Measurements from ENCODE around the gene PRSS57. TPM values are rescaled to one million over a fixed set of nuclear protein-coding genes. Genes with fewer than 3 reads are reported as not detected.
"Not testable (repeated sequence)": the region's sequence is repeated elsewhere in the genome, so short reads cannot be mapped to it uniquely, and the experiment has no call there.

Gene PRSS57
- total RNA-seq, 6 experiments from 2014 or later, result 0.20 TPM; not detected in 5

GRCh38 chr19:734716-735115 is 39.5 kb upstream of the PRSS57 start:
- 48% methylated on average over 11 of the region's 13 CpGs for WGBS (ENCODE audit: insufficient coverage, low coverage, low lambda C conversion rate, missing lambda C conversion rate)
- no peak overlapping the region for H3K4me3 ChIP-seq
- H3K9me3 ChIP-seq, result no peaks in the 10 kb centered on the region
- DNase-seq (no peak), ATAC-seq (no peak)
- no peaks in the 10 kb centered on the region for H3K27me3 ChIP-seq
- peaks cover 0 to 4% (median 0%) of the 10 kb centered on the region in 4 donors for H3K4me1 ChIP-seq
- H3K36me3 ChIP-seq, result no peaks in the 10 kb centered on the region
- no peak for TF ChIP-seq POLR2A (IDR thresholded peaks at IDR 0.05)
- no peak for TF ChIP-seq CTCF (IDR thresholded peaks at IDR 0.05)
- H3K27ac ChIP-seq, result no peak overlapping the region
- intact Hi-C loops (cut with DNase I), result loop anchor here (5.0 to 10.0 kb wide), 2 partner anchors 67 to 140 kb away; no protein-coding TSS in a partner anchor

DNA sequence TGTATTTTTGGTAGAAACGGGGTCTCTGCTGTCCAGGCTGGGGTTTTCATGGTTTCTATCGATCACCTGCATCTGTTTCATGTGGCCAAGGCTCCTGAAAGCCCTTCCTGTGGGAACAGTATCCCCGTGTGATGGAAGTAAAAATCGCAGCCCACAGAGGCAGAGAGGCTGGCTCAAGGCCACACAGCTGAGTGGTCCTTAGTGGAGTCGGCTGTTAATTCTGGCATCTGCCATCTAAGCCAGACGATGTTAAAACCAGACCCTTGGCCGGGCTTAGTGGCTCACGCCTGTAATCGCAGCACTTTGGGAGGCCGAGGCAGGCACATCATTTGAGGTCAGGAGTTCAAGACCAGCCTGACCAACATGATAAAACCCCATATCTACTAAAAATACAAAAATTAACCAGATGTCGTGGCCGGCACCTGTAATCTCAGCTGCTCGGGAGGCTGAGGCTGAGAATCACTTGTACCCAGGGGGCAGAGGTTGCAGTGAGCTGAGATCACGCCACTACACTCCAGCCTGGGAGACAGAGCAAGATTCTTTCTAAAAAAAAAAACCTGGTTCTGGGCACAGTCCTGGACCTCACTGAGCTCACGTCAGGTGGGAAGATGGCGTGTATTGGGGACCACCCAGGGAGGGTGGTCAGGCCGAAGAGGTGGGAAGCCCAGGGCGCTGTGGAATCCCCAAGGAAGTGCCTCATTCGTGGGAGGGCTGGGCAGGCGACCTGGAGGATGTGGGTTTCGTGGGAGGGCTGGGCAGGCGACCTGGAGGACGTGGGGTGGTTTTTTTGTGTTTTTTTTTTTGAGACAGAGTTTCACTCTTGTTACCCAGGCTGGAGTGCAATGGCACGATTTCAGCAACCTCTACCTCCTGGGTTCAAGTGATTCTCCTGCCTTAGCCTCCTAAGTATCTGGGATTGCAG is 37.2 kb upstream of the PRSS57 start:
- intact Hi-C loops (cut with DNase I), result loop anchor here (5.0 to 10.0 kb wide), 2 partner anchors 65 to 138 kb away; no protein-coding TSS in a partner anchor
- DNase-seq (no peak), ATAC-seq (no peak)
- H3K27ac ChIP-seq, result no peak overlapping the region
- 69% methylated on average over 14 of the region's 24 CpGs for WGBS (ENCODE audit: insufficient coverage, low coverage, low lambda C conversion rate, missing lambda C conversion rate)
- no peaks in the 10 kb centered on the region for H3K27me3 ChIP-seq
- no peak overlapping the region for H3K4me3 ChIP-seq
- no peak for TF ChIP-seq CTCF (IDR thresholded peaks at IDR 0.05)
- TF ChIP-seq POLR2A (IDR thresholded peaks at IDR 0.05), result no peak
- no peaks in the 10 kb centered on the region for H3K36me3 ChIP-seq
- no peaks in the 10 kb centered on the region for H3K4me1 ChIP-seq
- no peaks in the 10 kb centered on the region for H3K9me3 ChIP-seq

DNA sequence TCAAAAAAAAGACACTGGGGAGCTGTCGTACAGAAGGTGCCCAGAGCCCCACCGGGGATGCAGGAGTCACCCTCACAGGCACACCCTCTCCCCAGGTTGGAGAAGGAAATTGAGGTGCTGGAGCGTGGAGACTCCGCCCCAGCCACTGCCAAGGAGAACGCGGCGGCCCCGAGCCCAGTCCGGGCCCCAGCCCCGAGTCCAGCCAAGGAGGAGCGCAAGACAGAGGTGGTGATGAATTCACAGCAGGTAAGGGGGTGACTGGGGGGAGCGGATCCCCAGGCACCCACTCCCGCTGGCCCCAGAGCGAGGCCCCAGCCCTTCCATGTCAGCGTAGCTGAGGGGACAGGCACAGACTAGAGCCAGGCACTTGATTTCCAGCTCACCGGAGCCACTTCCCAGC is 35.7 kb upstream of the PRSS57 start:
- Histone ChIP-seq H3K4me3 (no peak overlapping the region), H3K27ac (no peak overlapping the region), H3K4me1 (no peaks in the 10 kb centered on the region), H3K36me3 (no peaks in the 10 kb centered on the region), H3K27me3 (no peaks in the 10 kb centered on the region), H3K9me3 (no peaks in the 10 kb centered on the region)
- DNase-seq (no peak), ATAC-seq (no peak)
- intact Hi-C loops (cut with DNase I), result loop anchor here (5.0 to 10.0 kb wide), 2 partner anchors 64 to 136 kb away; no protein-coding TSS in a partner anchor
- 54% methylated on average over 3 of the region's 16 CpGs for WGBS (ENCODE audit: insufficient coverage, low coverage, low lambda C conversion rate, missing lambda C conversion rate)
- TF ChIP-seq POLR2A (IDR thresholded peaks at IDR 0.05) (no peak), CTCF (IDR thresholded peaks at IDR 0.05) (no peak)

- ATAC-seq (peak in 2 of 4 donors; percentile 7 to 23), DNase-seq (no peak)
- TF ChIP-seq POLR2A (IDR thresholded peaks at IDR 0.05) (no peak), CTCF (IDR thresholded peaks at IDR 0.05) (no peak)
- 65% methylated on average over 8 of the region's 14 CpGs for WGBS (ENCODE audit: insufficient coverage, low coverage, low lambda C conversion rate, missing lambda C conversion rate)
- peak overlapping the region in 1 of 3 donors; percentile 65 for H3K27ac ChIP-seq
- H3K27me3 ChIP-seq, result no peaks in the 10 kb centered on the region
- no peaks in the 10 kb centered on the region for H3K9me3 ChIP-seq
- no peaks in the 10 kb centered on the region for H3K4me1 ChIP-seq
- H3K4me3 ChIP-seq, result no peak overlapping the region
- H3K36me3 ChIP-seq, result no peaks in the 10 kb centered on the region
- intact Hi-C loops (cut with DNase I), result loop anchor here (5.0 to 10.0 kb wide), 2 partner anchors 63 to 135 kb away; no protein-coding TSS in a partner anchor
These were observed 34.9 kb upstream of the PRSS57 start for GRCh38 chr19:729965-730668.

DNA sequence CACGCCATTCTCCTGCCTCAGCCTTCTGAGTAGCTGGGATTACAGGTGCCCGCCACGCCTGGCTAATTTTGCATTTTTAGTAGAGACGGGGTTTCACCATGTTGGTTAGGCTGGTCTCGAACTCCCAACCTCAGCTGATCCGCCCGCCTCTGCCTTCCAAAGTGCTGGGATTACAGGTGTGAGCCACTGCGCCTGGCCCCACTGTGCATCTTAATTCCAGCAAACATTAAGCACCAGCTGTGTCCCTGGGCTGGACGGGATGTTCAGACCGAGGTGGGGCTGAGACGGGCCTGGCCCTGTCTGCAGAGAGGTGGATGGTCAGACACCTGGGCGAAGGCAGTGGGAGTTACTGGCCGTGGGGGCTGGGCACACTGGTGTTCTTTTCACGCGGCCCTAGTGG is 34.3 kb upstream of the PRSS57 start:
- H3K4me3 ChIP-seq; H3K36me3 ChIP-seq; H3K9me3 ChIP-seq; intact Hi-C loops (cut with DNase I); H3K27me3 ChIP-seq; DNase-seq; ATAC-seq; H3K4me1 ChIP-seq: not testable (repeated sequence)
- H3K27ac ChIP-seq, result peak overlapping the region in 1 of 3 donors; percentile 65
- WGBS (ENCODE audit: insufficient coverage, low coverage, low lambda C conversion rate, missing lambda C conversion rate), result no CpG with 5 or more reads among the region's 15 CpGs
